ENCODE data around the gene PREX1. TPM values are rescaled to one million over a fixed set of nuclear protein-coding genes. Genes with fewer than 3 reads are reported as not detected.

PREX1 gene
- total and polyA plus RNA-seq, 2 donors (not counting 3 experiments of a cell fraction or from before 2014, with no cell fraction given), result 51.3 to 72.9 TPM

DNA sequence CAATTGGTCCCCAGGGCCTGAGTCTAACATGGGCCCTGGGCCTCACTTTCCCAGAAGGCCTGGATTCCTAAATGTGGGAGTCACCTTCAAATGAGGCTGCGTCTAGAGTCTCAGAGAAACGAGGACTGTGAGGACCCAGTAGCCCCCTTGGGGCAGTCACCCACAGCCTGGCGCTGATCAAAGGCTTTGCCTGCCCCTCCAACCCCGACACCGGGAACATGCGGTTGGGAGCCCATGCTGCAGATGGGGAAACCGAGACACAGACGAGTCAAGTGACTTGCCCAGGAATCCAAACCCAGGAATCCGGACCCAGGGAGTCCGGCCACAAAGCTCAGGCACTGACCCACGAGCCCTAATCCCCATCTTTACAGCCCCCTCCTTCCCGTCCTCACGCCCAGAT is 209.7 kb downstream of the PREX1 start:
- no peak overlapping the region for H3K4me3 ChIP-seq (replicated peaks in 1 of 3; ENCODE audit: insufficient read depth in 1 of 3, low read depth in 1 of 3, low read length in 3 of 3)
- no peak overlapping the region for H3K4me2 ChIP-seq (ENCODE audit: insufficient read depth, low read length)
- no peaks in the 10 kb centered on the region for H3K36me3 ChIP-seq (ENCODE audit: control insufficient read depth in 2 of 2, extremely low read depth in 1 of 2, insufficient read depth in 2 of 2, low read length in 2 of 2)
- TF ChIP-seq MYC (IDR thresholded peaks at IDR 0.05; ENCODE audit: low read depth, low read length) (no peak), EZH2 (IDR thresholded peaks at IDR 0.05; ENCODE audit: borderline replicate concordance, low read depth, low read length, severe bottlenecking) (no peak), JUN (IDR thresholded peaks at IDR 0.05; ENCODE audit: borderline replicate concordance, insufficient read depth, insufficient read length, low read depth) (no peak), POLR2AphosphoS5 (IDR thresholded peaks at IDR 0.05; ENCODE audit: insufficient read depth, low read depth, low read length) (no peak), GATA2 (IDR thresholded peaks at IDR 0.05; ENCODE audit: insufficient read depth, insufficient read length, low read depth, low read length) (no peak), FOS (IDR thresholded peaks at IDR 0.05; ENCODE audit: borderline replicate concordance, insufficient read depth, low read length) (no peak), CTCF (IDR thresholded peaks at IDR 0.05; ENCODE audit: extremely low read depth in 1 of 2, insufficient read depth in 1 of 2, low read depth in 1 of 2, low read length in 2 of 2) (no peak), MAX (IDR thresholded peaks at IDR 0.05; ENCODE audit: insufficient read depth, insufficient read length) (no peak), POLR2A (IDR thresholded peaks at IDR 0.05; ENCODE audit: low read depth, low read length) (no peak)
- POLR2A ChIA-PET, result no interaction called here
- H3K4me1 ChIP-seq (ENCODE audit: control insufficient read depth, extremely low read depth, insufficient read depth, low read length), result peaks cover 12% of the 10 kb centered on the region
- FAIRE-seq, result no peak
- H2AFZ ChIP-seq (ENCODE audit: low read depth, low read length), result no peak overlapping the region
- H3K27me3 ChIP-seq (ENCODE audit: control insufficient read depth in 2 of 2, insufficient read depth in 2 of 2, low read length in 2 of 2), result no peaks in the 10 kb centered on the region
- no TSS peak for BruUV-seq (replicated peaks)
- intact Hi-C loops (cut with micrococcal nuclease), result no loop called here
- H3K27ac ChIP-seq (ENCODE audit: insufficient read depth, low read depth, low read length), result no peak overlapping the region
- dilution Hi-C loops (cut with MboI; ENCODE audit: extremely low pct_ligation_motif_present, low sequenced_read_pairs), result no loop called here
- H3K9me1 ChIP-seq (replicated peaks; ENCODE audit: control insufficient read depth, extremely low read depth, insufficient read depth, low read length), result no peaks in the 10 kb centered on the region
- no peak for DNase-seq (ENCODE audit: low read depth, low spot score)
- no peaks in the 10 kb centered on the region for H3K9me3 ChIP-seq (replicated peaks; ENCODE audit: control insufficient read depth, insufficient read depth, low read length)
- CTCF ChIA-PET, result interaction anchor here (1.0 to 6.2 kb wide), 2 partner anchors 763 to 943 kb away, joined by 5 to 302 read pairs; no protein-coding TSS in a partner anchor
- H4K20me1 ChIP-seq (replicated peaks; ENCODE audit: control insufficient read depth, extremely low read depth, insufficient read depth, low read length), result no peaks in the 10 kb centered on the region
- no peaks in the 10 kb centered on the region for H3K79me2 ChIP-seq (ENCODE audit: control insufficient read depth, insufficient read depth, low read length)
- no peak overlapping the region for H3K9ac ChIP-seq (replicated peaks; ENCODE audit: extremely low read depth, insufficient read depth, low read length)
